22Rv1 (cell line): ENCODE data around the gene ZSWIM9.

Experiments used
- CTCF ChIP-seq: fragments of 450-650 bp; IDR thresholded peaks from 2 replicates; pipeline ENCODE4 v1.5.1; 2017; ENCODE audit warnings: mild to moderate bottlenecking
- ZFX ChIP-seq: fragments of 450-650 bp; IDR thresholded peaks from 2 replicates; pipeline ENCODE4 v1.6.1; 2017; ENCODE audit warnings: antibody characterized with exemption, borderline replicate concordance

DNA sequence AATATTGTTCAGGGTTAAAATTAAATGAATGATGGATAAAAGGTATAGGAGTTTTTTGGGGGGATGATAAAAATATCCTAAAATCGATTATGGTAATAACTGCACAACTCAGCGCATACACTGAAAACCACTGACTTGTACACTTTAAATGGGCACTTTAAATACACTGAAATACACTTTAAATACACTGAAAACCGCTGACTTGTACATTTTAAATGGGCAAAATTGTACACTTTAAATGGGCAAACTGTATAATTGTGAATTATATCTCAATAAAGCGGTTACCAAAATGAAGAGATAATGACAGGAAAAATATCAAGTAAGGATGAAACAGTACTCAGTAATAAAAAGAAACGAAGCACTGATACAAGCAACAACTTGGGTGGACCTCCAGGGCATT is 1.8 kb upstream of the ZSWIM9 start:
- TF ChIP-seq CTCF: no peak
- TF ChIP-seq ZFX: no peak
